A673 (cell line): ENCODE measurements around the gene MAOB.

Source experiments
- CTCF ChIP-seq: fragments of 300-800, 200-600 bp; sonication (generic); conservative IDR thresholded peaks from 2 replicates; pipeline ENCODE4 v1.5.1; 2017; ENCODE audit warnings: low read depth, mild to moderate bottlenecking, antibody characterized with exemption, low read length, moderate library complexity, mixed read lengths
- EZH2 ChIP-seq: fragments of 200-600 bp; sonication (generic); IDR thresholded peaks from 2 replicates; pipeline ENCODE4 v1.6.1; 2017; ENCODE audit warnings: borderline replicate concordance, low read depth, mild to moderate bottlenecking, mixed read lengths, antibody characterized with exemption, low read length; ENCODE audit not compliant: poor library complexity, severe bottlenecking

- no peak for TF ChIP-seq CTCF
- TF ChIP-seq EZH2 = no peak
These were observed 54.5 kb downstream of the MAOB start for GRCh38 chrX:43827791-43828190.
